Fibroblast of villous mesenchyme (primary cell): ENCODE measurements around the gene PPP2R2D. TPM values are rescaled to one million over a fixed set of nuclear protein-coding genes. Genes with fewer than 3 reads are reported as not detected.
"Not testable (repeated sequence)": the region's sequence is repeated elsewhere in the genome, so short reads cannot be mapped to it uniquely, and the experiment has no call there.

Source experiments
- DNase-seq: peaks from one replicate; pipeline ENCODE4 v3.0.0-alpha.2; 2010; ENCODE audit warnings: low read depth
- H3K4me3 ChIP-seq: 2 replicates; pipeline ENCODE4 v1.5.1; 2011; ENCODE audit warnings: low read depth, mild to moderate bottlenecking, low read length
- total RNA-seq: library from RNA; depleted of rRNA; stranded (reverse); fragments of >200 nt; gene quantifications from 2 replicates; pipeline ENCODE4 v1.2.3, GENCODE V29; 2012
- TF ChIP-seq, protein P1 (sequence below): IDR thresholded peaks from 2 replicates; pipeline ENCODE4 v1.5.1; 2012; ENCODE audit warnings: low read depth, mild to moderate bottlenecking, low read length; ENCODE audit not compliant: insufficient read depth

Gene PPP2R2D
- total RNA-seq, 1 donor, result 30.7 TPM

DNA sequence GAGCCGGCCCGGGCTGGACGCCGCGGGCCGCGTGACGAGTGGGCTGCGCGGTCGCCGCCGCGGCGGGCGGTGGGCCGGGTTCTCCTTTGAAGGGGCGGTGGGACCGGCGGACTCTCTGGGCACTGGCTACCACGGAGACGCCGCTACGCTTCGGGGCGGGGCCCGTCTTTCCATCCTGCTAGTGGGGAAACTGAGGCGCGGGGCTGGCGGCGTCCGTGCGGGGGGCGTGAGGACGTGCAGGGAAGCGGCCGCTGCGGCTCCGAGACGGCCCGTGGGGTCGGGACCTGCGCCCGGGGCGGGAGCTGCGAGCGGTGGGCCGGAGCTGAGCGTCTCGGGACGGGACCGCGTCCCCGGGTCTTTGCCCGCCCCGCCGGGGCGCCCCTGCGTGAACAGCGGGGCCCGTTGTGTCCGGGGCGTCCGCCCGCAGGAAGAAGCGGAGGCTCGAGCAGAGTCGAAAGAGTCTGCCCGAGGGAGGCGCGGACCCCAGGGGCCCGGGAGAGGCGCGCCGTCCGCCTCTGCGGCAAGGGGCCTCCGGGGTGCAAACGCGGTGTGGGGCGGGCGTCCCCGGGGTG, 81.5 kb downstream of the PPP2R2D start:
- TF ChIP-seq, protein P1, sequence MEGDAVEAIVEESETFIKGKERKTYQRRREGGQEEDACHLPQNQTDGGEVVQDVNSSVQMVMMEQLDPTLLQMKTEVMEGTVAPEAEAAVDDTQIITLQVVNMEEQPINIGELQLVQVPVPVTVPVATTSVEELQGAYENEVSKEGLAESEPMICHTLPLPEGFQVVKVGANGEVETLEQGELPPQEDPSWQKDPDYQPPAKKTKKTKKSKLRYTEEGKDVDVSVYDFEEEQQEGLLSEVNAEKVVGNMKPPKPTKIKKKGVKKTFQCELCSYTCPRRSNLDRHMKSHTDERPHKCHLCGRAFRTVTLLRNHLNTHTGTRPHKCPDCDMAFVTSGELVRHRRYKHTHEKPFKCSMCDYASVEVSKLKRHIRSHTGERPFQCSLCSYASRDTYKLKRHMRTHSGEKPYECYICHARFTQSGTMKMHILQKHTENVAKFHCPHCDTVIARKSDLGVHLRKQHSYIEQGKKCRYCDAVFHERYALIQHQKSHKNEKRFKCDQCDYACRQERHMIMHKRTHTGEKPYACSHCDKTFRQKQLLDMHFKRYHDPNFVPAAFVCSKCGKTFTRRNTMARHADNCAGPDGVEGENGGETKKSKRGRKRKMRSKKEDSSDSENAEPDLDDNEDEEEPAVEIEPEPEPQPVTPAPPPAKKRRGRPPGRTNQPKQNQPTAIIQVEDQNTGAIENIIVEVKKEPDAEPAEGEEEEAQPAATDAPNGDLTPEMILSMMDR, result no peak
- no peak for DNase-seq

DNA sequence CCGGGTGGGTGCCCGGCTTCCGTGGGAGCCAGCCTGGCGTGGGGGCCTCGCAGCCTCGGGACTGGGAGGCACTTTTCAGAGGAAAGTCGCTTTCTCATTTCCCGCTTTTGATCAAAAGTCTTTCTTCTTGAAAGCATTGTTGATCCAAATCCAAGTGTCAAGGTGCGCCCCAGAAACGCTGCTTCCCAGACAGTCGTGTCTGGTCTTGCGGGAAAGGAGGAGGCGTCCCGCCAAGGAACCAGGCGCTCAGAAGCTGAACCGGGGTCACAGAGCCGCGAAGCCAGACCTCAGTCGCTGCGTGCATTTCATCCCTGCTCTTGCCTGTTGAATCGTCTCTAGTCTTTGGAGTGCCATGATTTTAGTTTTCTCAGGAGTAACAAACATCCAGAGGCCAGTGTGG, 82.0 kb downstream of the PPP2R2D start:
- no peak for DNase-seq
- TF ChIP-seq, protein P1, result no peak
- H3K4me3 ChIP-seq, result peak overlapping the region; percentile 69

More for the DNA sequence above, 81.5 kb downstream of the PPP2R2D start:
- H3K4me3 ChIP-seq, result peak overlapping the region; percentile 69

DNA sequence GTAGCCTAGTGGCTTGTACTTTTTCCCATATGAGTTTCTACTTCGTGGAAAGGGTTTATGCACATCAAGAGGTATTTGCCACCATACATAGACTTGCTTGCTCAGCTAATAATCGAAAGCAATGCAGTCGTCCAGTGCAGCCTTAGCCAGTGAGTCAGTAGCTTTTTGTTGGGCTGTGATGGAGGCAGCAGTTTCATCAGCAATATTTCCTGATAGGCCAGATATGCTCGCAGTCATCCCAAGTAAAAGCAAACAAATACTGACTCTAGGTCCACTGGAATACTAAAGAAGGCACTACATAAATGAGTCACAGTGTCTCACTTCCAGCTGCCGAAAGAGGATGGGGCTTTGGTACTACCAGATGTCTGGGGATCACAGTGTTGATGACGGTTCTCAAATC, 83.0 kb downstream of the PPP2R2D start:
- TF ChIP-seq, protein P1, result no peak
- H3K4me3 ChIP-seq, result no peak overlapping the region
- DNase-seq, result peak; percentile 92

DNA sequence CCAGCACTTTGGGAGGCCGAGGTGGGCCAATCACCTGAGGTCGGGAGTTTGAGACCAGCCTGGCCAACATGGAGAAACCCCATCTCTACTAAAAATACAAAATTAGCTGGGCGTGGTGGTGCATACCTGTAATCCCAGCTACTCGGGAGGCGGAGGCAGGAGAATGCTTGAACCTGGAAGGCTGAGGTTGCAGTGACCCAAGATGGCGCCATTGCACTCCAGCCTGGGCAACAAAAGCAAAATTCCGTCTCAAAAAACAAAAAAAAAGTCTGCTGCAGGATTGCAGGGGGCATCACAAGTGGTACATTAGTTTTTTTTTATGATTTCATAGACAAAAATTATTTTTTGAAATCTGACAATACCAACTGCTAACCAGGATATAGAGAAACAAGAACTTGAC, 86.0 kb downstream of the PPP2R2D start:
- DNase-seq, H3K4me3 ChIP-seq: not testable (repeated sequence)

DNA sequence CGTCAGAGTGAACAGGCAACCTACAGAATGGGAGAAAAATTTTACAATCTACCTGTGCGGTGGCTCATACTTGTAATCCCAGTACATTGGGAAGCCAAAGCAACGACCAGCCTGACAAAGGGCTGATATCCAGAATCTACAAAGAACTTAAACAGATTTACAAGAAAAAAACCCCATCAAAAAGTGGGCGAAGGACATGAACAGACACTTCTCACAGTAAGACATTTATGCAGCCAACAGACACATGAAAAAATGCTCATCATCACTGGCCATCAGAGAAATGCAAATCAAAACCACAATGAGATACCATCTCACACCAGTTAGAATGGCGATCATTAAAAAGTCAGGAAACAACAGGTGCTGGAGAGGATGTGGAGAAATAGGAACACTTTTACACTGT, 86.5 kb downstream of the PPP2R2D start:
- H3K4me3 ChIP-seq, DNase-seq: not testable (repeated sequence)

DNA sequence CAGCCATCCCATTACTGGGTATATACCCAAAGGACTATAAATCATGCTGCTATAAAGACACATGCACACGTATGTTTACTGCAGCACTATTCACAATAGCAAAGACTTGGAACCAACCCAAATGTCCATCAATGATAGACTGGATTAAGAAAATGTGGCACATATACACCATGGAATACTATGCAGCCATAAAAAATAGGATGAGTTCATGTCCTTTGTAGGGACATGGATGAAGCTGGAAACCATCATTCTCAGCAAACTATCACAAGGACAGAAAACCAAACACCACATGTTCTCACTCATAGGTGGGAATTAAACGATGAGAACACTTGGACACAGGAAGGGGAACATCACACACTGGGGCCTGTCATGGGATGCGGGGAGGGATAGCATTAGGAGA, 87.0 kb downstream of the PPP2R2D start:
- not testable (repeated sequence) for DNase-seq

DNA sequence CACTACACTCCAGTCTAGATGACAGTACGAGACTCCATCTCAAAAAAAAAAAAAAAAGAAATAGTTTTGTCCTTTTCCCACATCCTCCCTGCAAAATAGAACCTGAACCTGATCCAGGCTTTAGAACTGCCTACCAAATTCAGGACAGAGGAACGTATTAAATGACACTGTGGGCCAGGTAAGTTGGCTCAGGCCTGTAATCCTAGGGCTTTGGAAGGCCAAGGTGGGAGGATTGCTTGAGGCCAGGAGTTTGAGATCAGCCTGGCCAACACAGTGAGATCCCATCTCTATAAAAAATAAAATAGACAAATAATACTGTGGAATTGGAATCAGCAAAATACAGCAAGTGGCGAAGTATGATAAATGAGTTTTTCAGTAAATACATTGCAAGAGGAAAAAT, 90.9 kb downstream of the PPP2R2D start:
- TF ChIP-seq, protein P1, result no peak
- no peak overlapping the region for H3K4me3 ChIP-seq
- DNase-seq, result no peak

More for the DNA sequence above, 87.0 kb downstream of the PPP2R2D start:
- H3K4me3 ChIP-seq, result not testable (repeated sequence)

DNA sequence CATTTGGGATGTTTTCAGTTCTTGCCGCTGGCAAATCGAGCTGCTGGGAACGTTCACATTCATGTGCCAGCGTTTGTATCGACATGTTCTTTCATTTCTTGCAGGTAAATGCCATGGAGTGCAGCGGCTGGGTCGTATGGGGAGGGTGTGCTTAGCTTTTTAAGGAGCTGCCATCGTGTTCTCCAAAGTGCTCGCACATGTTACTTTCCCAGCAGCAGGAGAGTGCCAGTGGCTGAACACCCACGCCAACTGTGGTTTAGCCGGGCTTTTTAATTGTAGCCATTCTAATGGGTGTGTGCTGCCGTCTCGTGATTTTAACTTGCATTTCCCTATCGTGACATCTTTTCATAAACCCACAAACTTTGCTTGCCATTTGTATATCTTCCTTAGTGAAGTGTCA, 92.5 kb downstream of the PPP2R2D start:
- TF ChIP-seq, protein P1, result no peak
- H3K4me3 ChIP-seq, result no peak overlapping the region
- no peak for DNase-seq
